Loucy (cell line): ENCODE results near the gene SLC30A7.

Experiments used
- H2AFZ ChIP-seq: fragments of 200-600 bp; sonication (generic); 2 replicates; pipeline ENCODE4 v1.6.0; 2016; ENCODE audit warnings: antibody characterized with exemption, mild to moderate bottlenecking, low read length, moderate library complexity
- H3F3A ChIP-seq: fragments of 200-600 bp; 2 replicates; pipeline ENCODE4 v1.6.0; 2016; ENCODE audit warnings: antibody characterized with exemption, low read depth, mild to moderate bottlenecking
- H3K27me3 ChIP-seq: fragments of 200-600 bp; sonication (generic); 2 replicates; pipeline ENCODE4 v1.6.1; 2014; ENCODE audit warnings: low read length, mild to moderate bottlenecking; ENCODE audit not compliant: insufficient read depth, poor library complexity, severe bottlenecking
- H3K36me3 ChIP-seq: fragments of 200-600 bp; sonication (generic); 2 replicates; pipeline ENCODE4 v1.6.1; 2016; ENCODE audit warnings: low read length; ENCODE audit not compliant: insufficient read depth
- H3K4me1 ChIP-seq: fragments of 200-600 bp; sonication (generic); 2 replicates; pipeline ENCODE4 v1.5.1; 2014; ENCODE audit warnings: low read length, mild to moderate bottlenecking; ENCODE audit not compliant: insufficient read depth, poor library complexity, severe bottlenecking
- H3K4me2 ChIP-seq: fragments of 200-600 bp; sonication (generic); 2 replicates; pipeline ENCODE4 v1.6.0; 2014; ENCODE audit warnings: antibody characterized with exemption, low read length, low read depth, mild to moderate bottlenecking; ENCODE audit not compliant: poor library complexity, severe bottlenecking
- H3K4me3 ChIP-seq: fragments of 200-600 bp; sonication (generic); 2 replicates; pipeline ENCODE4 v1.5.1; 2014; ENCODE audit warnings: low read length, mild to moderate bottlenecking, mixed read lengths; ENCODE audit not compliant: poor library complexity, severe bottlenecking
- H3K79me2 ChIP-seq: fragments of 200-600 bp; sonication (generic); 2 replicates; pipeline ENCODE4 v1.6.1; 2014; ENCODE audit warnings: low read length; ENCODE audit not compliant: insufficient read depth
- H3K9ac ChIP-seq: fragments of 200-600 bp; sonication (generic); 2 replicates; pipeline ENCODE4 v1.6.0; 2014; ENCODE audit warnings: mild to moderate bottlenecking, low read depth, low read length, moderate library complexity; ENCODE audit not compliant: poor library complexity, severe bottlenecking
- H3K9me2 ChIP-seq: fragments of 200-600 bp; sonication (generic); replicated peaks from 2 replicates; pipeline ENCODE4 v1.6.1; 2016; ENCODE audit warnings: low read depth, low read length, mixed read lengths
- H3K9me3 ChIP-seq: fragments of 200-600 bp; sonication (generic); 2 replicates; pipeline ENCODE4 v1.6.1; 2014; ENCODE audit warnings: mild to moderate bottlenecking, antibody characterized with exemption, low read length, low read depth; ENCODE audit not compliant: insufficient read depth
- H4K20me1 ChIP-seq: fragments of 200-600 bp; sonication (generic); 2 replicates; pipeline ENCODE4 v1.6.0; 2014; ENCODE audit warnings: antibody characterized with exemption, low read length, mild to moderate bottlenecking; ENCODE audit not compliant: insufficient read depth, poor library complexity, severe bottlenecking
- EZH2phosphoT487 ChIP-seq: fragments of 200-600 bp; IDR thresholded peaks from 2 replicates; pipeline ENCODE4 v1.6.1; 2018; ENCODE audit warnings: antibody characterized with exemption, mild to moderate bottlenecking, moderate library complexity, borderline replicate concordance
- TF ChIP-seq, protein P1 (sequence below): fragments of 200-600 bp; sonication (generic); conservative IDR thresholded peaks from 2 replicates; pipeline ENCODE4 v1.5.1; 2014; ENCODE audit warnings: mild to moderate bottlenecking, antibody characterized with exemption, low read length

SLC30A7 gene

DNA sequence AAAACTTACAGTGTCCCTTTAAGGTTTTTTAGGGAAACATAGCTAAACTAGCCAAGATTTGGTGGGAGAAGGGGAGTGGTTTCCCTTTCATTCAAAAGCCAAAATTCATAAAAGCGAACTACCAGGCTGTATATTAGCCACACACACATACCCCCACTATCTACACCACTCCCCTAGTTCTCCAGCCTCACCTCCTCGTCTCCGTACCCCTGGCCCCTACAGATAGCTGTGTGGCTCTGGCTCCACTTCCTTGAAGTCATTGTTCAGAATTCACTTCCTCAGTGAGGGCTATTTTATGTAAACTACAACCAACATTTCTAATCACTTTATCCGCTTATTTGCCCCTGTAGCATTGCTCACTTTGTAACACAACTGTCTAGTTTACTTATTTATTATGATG is 135.0 kb downstream of the SLC30A7 start:
- TF ChIP-seq, protein P1, sequence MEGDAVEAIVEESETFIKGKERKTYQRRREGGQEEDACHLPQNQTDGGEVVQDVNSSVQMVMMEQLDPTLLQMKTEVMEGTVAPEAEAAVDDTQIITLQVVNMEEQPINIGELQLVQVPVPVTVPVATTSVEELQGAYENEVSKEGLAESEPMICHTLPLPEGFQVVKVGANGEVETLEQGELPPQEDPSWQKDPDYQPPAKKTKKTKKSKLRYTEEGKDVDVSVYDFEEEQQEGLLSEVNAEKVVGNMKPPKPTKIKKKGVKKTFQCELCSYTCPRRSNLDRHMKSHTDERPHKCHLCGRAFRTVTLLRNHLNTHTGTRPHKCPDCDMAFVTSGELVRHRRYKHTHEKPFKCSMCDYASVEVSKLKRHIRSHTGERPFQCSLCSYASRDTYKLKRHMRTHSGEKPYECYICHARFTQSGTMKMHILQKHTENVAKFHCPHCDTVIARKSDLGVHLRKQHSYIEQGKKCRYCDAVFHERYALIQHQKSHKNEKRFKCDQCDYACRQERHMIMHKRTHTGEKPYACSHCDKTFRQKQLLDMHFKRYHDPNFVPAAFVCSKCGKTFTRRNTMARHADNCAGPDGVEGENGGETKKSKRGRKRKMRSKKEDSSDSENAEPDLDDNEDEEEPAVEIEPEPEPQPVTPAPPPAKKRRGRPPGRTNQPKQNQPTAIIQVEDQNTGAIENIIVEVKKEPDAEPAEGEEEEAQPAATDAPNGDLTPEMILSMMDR, result no peak
- no peak for TF ChIP-seq EZH2phosphoT487
- H3F3A ChIP-seq, result no peaks in the 10 kb centered on the region
- no peaks in the 10 kb centered on the region for H4K20me1 ChIP-seq
- no peaks in the 10 kb centered on the region for H3K27me3 ChIP-seq
- no peak overlapping the region for H3K4me2 ChIP-seq
- H3K79me2 ChIP-seq, result peaks cover 17% of the 10 kb centered on the region
- peaks cover 34% of the 10 kb centered on the region for H3K4me1 ChIP-seq
- H3K36me3 ChIP-seq, result no peaks in the 10 kb centered on the region
- no peak overlapping the region for H2AFZ ChIP-seq
- H3K9me2 ChIP-seq, result no peaks in the 10 kb centered on the region
- no peak overlapping the region for H3K4me3 ChIP-seq
- H3K9ac ChIP-seq, result no peak overlapping the region
- peaks cover 5% of the 10 kb centered on the region; the same call in 1 of the 2 replicates for H3K9me3 ChIP-seq
